Fibroblast of villous mesenchyme (primary cell): ENCODE results near the gene ALAS2. TPM values are rescaled to one million over a fixed set of nuclear protein-coding genes. Genes with fewer than 3 reads are reported as not detected.
"Not testable (repeated sequence)": the region's sequence is repeated elsewhere in the genome, so short reads cannot be mapped to it uniquely, and the experiment has no call there.

ENCODE experiments used
- DNase-seq: peaks from one replicate; pipeline ENCODE4 v3.0.0-alpha.2; 2010; ENCODE audit warnings: low read depth
- H3K4me3 ChIP-seq: 2 replicates; pipeline ENCODE4 v1.5.1; 2011; ENCODE audit warnings: low read depth, mild to moderate bottlenecking, low read length
- CTCF ChIP-seq: IDR thresholded peaks from 2 replicates; pipeline ENCODE4 v1.5.1; 2012; ENCODE audit warnings: low read depth, mild to moderate bottlenecking, low read length; ENCODE audit not compliant: insufficient read depth
- total RNA-seq: library from RNA; depleted of rRNA; stranded (reverse); fragments of >200 nt; gene quantifications from 2 replicates; pipeline ENCODE4 v1.2.3, GENCODE V29; 2012

Gene ALAS2
- total RNA-seq, 1 donor, result not detected

DNA sequence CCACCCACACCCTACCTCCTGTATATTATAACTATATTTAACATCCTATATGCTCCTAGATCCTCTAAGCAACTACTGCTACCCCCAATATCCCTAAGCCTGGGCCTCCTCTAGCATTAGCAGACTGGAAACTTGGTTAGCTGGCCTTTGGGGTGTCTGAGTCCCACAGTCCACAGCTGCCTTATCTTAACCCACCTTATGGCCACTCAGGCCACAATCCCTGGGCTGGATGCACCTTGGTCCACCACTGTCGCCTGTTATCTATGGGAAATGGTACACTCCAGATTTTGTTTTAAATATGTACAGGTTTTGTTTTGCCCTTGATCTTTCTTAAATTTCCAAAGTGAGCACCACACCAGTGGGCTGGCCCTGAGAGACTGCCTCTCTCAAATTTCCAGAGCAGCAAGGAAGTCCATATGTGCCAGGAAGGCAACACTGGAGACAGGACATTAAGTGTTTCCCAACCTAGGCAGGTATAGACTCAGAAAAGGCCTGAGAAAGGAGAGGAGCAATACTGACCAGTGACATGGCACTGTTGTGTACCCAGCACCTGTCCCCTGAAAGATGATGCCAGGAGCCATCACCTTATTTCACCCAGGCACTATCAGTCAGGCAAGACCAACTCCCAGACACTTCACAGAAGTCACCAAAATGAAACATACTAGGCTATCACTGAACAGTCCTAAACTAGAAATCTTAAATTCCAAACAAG is 37.7 kb downstream of the ALAS2 start:
- H3K4me3 ChIP-seq, result no peak overlapping the region
- no peak for TF ChIP-seq CTCF
- no peak for DNase-seq

GRCh38 chrX:54991706-54992105 is 39.1 kb downstream of the ALAS2 start:
- no peak overlapping the region for H3K4me3 ChIP-seq
- TF ChIP-seq CTCF, result no peak
- no peak for DNase-seq

DNA sequence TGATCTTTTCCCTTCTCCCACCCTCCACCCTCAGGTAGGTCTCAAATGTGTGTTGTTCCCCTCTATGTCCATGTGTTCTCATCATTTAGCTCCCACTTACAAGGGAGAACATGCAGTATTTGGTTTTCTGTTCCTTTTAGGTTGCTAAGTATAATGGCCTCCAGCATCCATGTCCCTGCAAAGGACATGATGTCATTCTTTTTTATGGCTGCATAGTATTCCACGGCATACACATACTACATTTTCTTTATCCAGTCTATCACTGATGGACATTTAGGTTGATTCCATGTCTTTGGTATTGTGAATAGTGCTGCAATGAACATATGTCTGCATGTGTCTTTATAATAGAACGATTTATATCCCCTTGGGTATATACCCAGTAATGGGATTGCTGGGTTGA is 47.5 kb downstream of the ALAS2 start:
- not testable (repeated sequence) for DNase-seq, H3K4me3 ChIP-seq

- DNase-seq, result no peak
- TF ChIP-seq CTCF, result no peak
- H3K4me3 ChIP-seq, result no peak overlapping the region
Observed at GRCh38 chrX:54980334-54980733, 50.4 kb downstream of the ALAS2 start.

- no peak overlapping the region for H3K4me3 ChIP-seq
- DNase-seq, result no peak
- TF ChIP-seq CTCF, result no peak
Observed at GRCh38 chrX:54979432-54979831, 51.3 kb downstream of the ALAS2 start.

DNA sequence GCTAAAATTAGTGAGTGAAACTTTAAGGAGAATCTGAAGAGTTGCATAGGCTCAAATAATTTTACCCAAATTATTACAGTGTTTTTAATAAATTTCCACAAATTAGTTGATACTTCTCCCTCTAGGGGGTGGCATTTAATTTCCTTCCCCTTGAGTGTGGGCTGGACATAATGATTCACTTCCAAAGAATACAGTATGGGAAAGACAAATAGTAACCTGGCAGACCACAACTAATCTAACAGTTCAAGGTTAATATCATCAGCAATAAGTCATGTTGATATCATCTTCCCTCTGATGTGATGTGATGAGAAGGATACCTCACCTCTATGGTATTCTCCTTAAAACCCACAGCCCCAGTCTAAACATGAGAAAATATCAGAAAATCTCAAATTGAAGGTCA is 52.3 kb downstream of the ALAS2 start:
- H3K4me3 ChIP-seq, result no peak overlapping the region
- DNase-seq, result no peak
- TF ChIP-seq CTCF, result no peak

DNA sequence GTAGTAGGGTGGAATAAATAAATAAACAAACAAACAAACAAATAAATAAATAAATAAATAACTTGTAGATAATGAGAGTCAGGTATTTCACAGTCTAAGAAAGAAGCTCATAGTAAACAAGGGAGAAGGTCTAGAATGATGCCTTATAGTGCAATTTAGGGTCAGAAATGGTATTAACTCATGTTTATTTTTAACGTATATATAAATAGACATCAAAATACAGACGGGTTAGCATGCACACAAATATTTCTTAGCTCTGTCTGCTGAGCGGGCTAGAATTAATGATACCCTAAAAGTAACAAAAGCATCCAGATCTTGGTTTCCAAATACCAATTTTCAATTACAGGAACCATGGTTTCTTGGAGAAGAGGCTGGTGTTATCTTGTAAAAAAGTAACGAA is 53.4 kb downstream of the ALAS2 start:
- no peak for DNase-seq
- no peak overlapping the region for H3K4me3 ChIP-seq
- no peak for TF ChIP-seq CTCF
